NCI-H1105 treated with DMSO at 0.1 percent for 48 hours (cell line): ENCODE results near the gene LCN1.
"Not testable (repeated sequence)": the region's sequence is repeated elsewhere in the genome, so short reads cannot be mapped to it uniquely, and the experiment has no call there.

Source experiments
- DNase-seq: peaks from one replicate; lab custom pipeline; 2025; lab: John Stamatoyannopoulos, UW

Gene LCN1

GRCh38 chr9:135522137-135522877, 1.1 kb downstream of the LCN1 start:
- no peak for DNase-seq

- DNase-seq, result no peak
Measured at GRCh38 chr9:135522931-135523330, 1.7 kb downstream of the LCN1 start.

- DNase-seq, result no peak
Measured at GRCh38 chr9:135523521-135524129, 2.4 kb downstream of the LCN1 start.

- no peak for DNase-seq
Measured at GRCh38 chr9:135524130-135524861, 3.1 kb downstream of the LCN1 start.

- DNase-seq, result no peak
Measured at GRCh38 chr9:135525241-135526088, 4.2 kb downstream of the LCN1 start.

- DNase-seq, result no peak
Measured at GRCh38 chr9:135526089-135526729, 5.0 kb downstream of the LCN1 start.

- no peak for DNase-seq
Measured at GRCh38 chr9:135526730-135527571, 5.7 kb downstream of the LCN1 start.

GRCh38 chr9:135528842-135529435, 7.7 kb downstream of the LCN1 start:
- DNase-seq, result not testable (repeated sequence)

GRCh38 chr9:135530146-135530545, 8.9 kb downstream of the LCN1 start:
- DNase-seq, result no peak

GRCh38 chr9:135531096-135531495, 9.9 kb downstream of the LCN1 start:
- DNase-seq, result no peak

- DNase-seq, result no peak
Measured at GRCh38 chr9:135533113-135533512, 11.9 kb downstream of the LCN1 start.

GRCh38 chr9:135533674-135534073, 12.4 kb downstream of the LCN1 start:
- DNase-seq, result no peak

- not testable (repeated sequence) for DNase-seq
Measured at GRCh38 chr9:135534192-135534711, 13.0 kb downstream of the LCN1 start.

GRCh38 chr9:135534826-135535225, 13.6 kb downstream of the LCN1 start:
- DNase-seq, result not testable (repeated sequence)

GRCh38 chr9:135535631-135536030, 14.4 kb downstream of the LCN1 start:
- not testable (repeated sequence) for DNase-seq

- no peak for DNase-seq
Measured at GRCh38 chr9:135536216-135536615, 15.0 kb downstream of the LCN1 start.

GRCh38 chr9:135543262-135543894, 22.1 kb downstream of the LCN1 start:
- not testable (repeated sequence) for DNase-seq

GRCh38 chr9:135544981-135545635, 23.9 kb downstream of the LCN1 start:
- no peak for DNase-seq

GRCh38 chr9:135545646-135546176, 24.5 kb downstream of the LCN1 start, which contains the start of gene OBP2A:
Gene OBP2A, plus strand, starts transcription at chr9:135546126. Its CDS starts 55 bp downstream, at chr9:135546181.
- not testable (repeated sequence) for DNase-seq
